D341Med (cell line): ENCODE data around the gene ZNF337.
A peak's percentile ranks its signal among the peaks of the same experiment; 100 is the strongest.
"Not testable (repeated sequence)": the region's sequence is repeated elsewhere in the genome, so short reads cannot be mapped to it uniquely, and the experiment has no call there.

Experiments used
- DNase-seq: peaks from one replicate; pipeline ENCODE4 v3.0.0; 2012; ENCODE audit warnings: low spot score

ZNF337 gene

GRCh38 chr20:25695532-25696370 is 902 bp downstream of the ZNF337 start:
- DNase-seq: no peak

GRCh38 chr20:25692499-25692898 is 4.2 kb downstream of the ZNF337 start:
- no peak for DNase-seq

- no peak for DNase-seq
Observed at GRCh38 chr20:25690427-25690826, 6.2 kb downstream of the ZNF337 start.

- DNase-seq: peak; percentile 33
Observed at GRCh38 chr20:25686081-25687067, 10.3 kb downstream of the ZNF337 start.

GRCh38 chr20:25685276-25686080 is 11.2 kb downstream of the ZNF337 start:
- DNase-seq: no peak

GRCh38 chr20:25683826-25684225 is 12.8 kb downstream of the ZNF337 start:
- DNase-seq: not testable (repeated sequence)

- no peak for DNase-seq
Observed at GRCh38 chr20:25683050-25683449, 13.6 kb downstream of the ZNF337 start.

- no peak for DNase-seq
Observed at GRCh38 chr20:25676164-25676809, 20.4 kb downstream of the ZNF337 start.

- DNase-seq: no peak
Observed at GRCh38 chr20:25675161-25675560, 21.5 kb downstream of the ZNF337 start.

GRCh38 chr20:25672659-25673235 is 23.9 kb downstream of the ZNF337 start:
- no peak for DNase-seq

- DNase-seq: no peak
Observed at GRCh38 chr20:25669826-25670422, 26.7 kb downstream of the ZNF337 start.

GRCh38 chr20:25668446-25668845 is 28.2 kb downstream of the ZNF337 start:
- no peak for DNase-seq

GRCh38 chr20:25659999-25660398 is 36.7 kb downstream of the ZNF337 start:
- no peak for DNase-seq

GRCh38 chr20:25654487-25654886 is 42.2 kb downstream of the ZNF337 start:
- DNase-seq: no peak

- DNase-seq: not testable (repeated sequence)
Observed at GRCh38 chr20:25652866-25653265, 43.8 kb downstream of the ZNF337 start.

GRCh38 chr20:25644814-25645213 is 51.8 kb downstream of the ZNF337 start:
- DNase-seq: no peak

GRCh38 chr20:25643716-25644115 is 52.9 kb downstream of the ZNF337 start:
- DNase-seq: no peak

- no peak for DNase-seq
Observed at GRCh38 chr20:25637247-25637646, 59.4 kb downstream of the ZNF337 start.

GRCh38 chr20:25632940-25633790 is 63.5 kb downstream of the ZNF337 start:
- DNase-seq: no peak

- DNase-seq: not testable (repeated sequence)
Observed at GRCh38 chr20:25630615-25631014, 66.0 kb downstream of the ZNF337 start.
